Daoy (cell line): ENCODE data around the gene TMEM38A. TPM values are rescaled to one million over a fixed set of nuclear protein-coding genes. Genes with fewer than 3 reads are reported as not detected.
"Not testable (repeated sequence)": the region's sequence is repeated elsewhere in the genome, so short reads cannot be mapped to it uniquely, and the experiment has no call there.

Experiments used
- DNase-seq: peaks from one replicate; pipeline ENCODE4 v3.0.0-alpha.2; 2015; ENCODE audit warnings: low read depth
- total RNA-seq: library from RNA; depleted of rRNA; stranded (reverse); fragments of >200 nt; shearing (Covaris generic); gene quantifications from 2 replicates; pipeline ENCODE4 v1.2.3, GENCODE V29; 2014

The TMEM38A gene
- total RNA-seq, 1 experiment from 2014 or later: 1.1 TPM

- no peak for DNase-seq
Measured at GRCh38 chr19:16638666-16639065, 22.3 kb upstream of the TMEM38A start.

- no peak for DNase-seq
Measured at GRCh38 chr19:16640951-16641350, 20.0 kb upstream of the TMEM38A start.

GRCh38 chr19:16641695-16642094 is 19.2 kb upstream of the TMEM38A start:
- DNase-seq: no peak

DNA sequence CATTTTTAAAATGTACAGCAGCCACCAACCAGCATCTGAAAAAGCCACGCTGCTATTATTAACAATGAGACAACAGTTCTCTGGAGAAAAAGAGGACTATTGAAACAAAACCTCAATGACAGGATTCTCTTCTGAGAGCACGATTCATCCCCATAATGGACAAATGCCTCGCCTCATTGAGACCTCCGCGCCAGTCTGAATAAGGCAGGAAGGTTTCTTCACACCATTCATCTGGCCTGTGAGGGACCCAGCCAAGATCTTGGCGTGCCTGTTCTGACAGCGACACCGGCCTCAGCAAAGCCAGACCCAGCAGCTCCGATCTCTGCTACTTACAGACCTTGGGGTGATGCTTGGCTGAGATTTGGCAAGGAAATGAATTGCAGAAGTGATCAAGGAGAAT is 15.8 kb upstream of the TMEM38A start:
- no peak for DNase-seq

GRCh38 chr19:16649734-16650133 is 11.2 kb upstream of the TMEM38A start:
- DNase-seq: peak; percentile 71

DNA sequence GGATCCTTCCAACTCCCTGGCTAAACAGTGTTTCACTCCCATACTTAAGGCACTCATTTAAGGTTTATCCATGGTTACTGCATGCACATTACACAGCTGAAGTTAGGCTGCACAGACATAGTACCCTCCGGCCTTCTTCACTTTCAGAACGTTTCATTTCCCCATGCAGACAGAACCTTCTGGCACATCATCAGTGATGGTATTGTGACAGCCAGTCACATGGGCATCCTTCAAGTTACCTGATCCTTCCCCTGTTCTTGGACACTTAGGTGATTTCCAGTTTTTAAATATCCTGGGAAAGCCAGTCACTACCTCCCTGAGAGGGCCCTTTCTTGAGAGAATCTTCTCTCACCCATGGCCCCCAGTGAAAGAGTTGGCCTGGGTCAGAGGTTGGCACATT is 10.1 kb upstream of the TMEM38A start:
- DNase-seq: no peak

DNA sequence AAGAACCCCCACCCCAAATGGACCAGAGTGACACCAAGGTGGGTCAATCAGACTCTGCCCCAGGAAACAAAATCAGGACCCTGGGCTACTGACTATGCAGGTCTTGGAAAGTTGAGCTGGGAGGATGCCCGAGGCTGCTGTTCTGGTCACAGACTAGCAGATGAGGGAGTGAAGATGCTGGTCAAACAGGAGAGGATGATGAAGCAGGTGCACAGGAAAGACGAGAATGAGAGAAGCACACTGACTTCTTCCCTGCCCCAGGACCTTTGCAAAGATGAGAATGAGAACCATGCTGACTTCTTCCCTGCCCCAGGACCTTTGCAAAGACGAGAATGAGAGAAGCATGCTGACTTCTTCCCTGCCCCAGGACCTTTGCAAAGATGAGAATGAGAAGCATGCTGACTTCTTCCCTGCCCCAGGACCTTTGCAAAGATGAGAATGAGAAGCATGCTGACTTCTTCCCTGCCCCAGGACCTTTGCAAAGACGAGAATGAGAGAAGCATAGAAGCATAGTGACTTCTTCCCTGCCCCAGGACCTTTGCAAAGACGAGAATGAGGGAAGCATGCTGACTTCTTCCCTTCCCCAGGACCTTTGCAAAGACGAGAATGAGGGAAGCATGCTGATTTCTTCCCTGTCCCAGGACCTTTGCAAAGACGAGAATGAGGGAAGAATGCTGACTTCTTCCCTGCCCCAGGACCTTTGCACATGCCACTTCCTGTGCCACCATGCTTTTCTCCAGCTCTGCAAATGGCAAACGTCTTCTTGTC is 9.3 kb upstream of the TMEM38A start:
- not testable (repeated sequence) for DNase-seq

DNA sequence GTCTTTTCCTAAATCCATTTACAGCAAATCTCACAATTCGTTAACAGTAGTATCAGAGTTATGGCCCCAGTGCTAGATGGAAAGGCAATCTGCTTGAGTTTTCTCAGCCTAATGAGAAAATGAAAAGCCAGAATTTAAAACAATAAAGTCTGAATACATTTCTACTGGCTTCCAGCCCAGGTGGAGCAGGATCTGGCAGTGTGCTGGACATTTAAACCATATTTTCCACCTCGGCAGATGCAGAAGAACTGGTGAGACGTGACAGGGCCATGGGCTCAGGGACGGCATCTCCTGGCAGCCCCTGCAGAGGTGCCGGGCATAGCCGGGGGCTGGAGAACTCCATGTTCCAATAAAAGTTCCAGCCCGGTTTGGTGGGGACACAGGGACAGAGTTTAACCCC is 8.1 kb upstream of the TMEM38A start:
- DNase-seq: no peak

- peak; percentile 23 for DNase-seq
Measured at GRCh38 chr19:16654140-16654539, 6.8 kb upstream of the TMEM38A start.

DNA sequence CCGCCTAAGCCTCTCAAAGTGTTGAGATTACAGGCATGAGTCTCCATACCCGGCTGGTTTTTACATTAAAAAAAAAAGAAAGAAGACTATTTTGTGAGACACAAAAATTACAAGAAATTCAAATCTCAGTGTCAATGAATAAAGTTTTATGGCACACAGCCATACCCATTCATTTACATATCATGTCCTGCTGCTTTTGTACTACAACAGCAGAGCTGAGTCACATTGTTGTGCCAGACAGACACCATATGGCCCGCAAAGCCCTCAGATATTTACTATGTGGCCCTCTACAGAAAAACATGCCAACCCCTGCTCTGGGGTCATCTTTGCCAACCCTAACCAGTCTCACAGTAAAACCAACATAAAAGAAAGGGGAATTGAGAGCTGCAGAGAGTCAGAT is 6.3 kb upstream of the TMEM38A start:
- no peak for DNase-seq

DNA sequence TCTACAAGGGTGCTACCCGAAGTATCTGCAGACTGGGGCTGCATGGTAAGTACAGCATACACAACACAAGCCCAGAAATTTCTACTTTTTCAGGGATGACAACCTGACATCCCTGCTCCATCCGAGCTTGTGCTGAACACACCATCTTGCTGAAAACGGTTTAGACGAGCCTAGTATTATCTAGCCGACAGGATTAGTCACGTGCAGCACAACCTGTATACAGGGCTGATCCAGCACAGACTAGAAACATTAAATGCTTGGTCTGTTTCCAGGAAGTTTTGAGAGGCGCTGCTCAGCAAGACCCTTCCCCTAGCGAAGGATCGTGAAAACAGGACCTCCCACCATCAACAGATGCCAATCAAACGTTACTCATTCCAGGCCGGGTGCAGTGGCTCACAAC is 5.2 kb upstream of the TMEM38A start:
- DNase-seq: no peak

- no peak for DNase-seq
Measured at GRCh38 chr19:16657384-16657783, 3.6 kb upstream of the TMEM38A start.

DNA sequence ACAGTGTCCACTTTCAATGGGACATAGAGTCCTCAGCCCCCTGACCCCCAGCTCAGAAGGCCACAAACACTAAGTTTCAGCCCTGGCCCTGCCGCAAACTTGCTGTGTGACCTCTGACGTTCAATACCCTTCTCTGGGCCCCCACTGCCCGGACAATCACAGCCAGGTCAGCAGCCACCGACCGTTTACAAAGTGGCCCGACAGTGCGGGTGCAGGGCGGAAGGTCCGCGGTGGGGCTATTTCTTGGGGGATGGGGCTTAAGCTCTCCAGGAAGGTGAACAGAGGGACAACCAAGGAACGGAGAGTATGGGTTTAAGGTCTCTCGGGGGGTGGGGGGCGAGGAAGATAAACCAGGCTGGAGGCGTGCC is 1.5 kb upstream of the TMEM38A start:
- no peak for DNase-seq

DNA sequence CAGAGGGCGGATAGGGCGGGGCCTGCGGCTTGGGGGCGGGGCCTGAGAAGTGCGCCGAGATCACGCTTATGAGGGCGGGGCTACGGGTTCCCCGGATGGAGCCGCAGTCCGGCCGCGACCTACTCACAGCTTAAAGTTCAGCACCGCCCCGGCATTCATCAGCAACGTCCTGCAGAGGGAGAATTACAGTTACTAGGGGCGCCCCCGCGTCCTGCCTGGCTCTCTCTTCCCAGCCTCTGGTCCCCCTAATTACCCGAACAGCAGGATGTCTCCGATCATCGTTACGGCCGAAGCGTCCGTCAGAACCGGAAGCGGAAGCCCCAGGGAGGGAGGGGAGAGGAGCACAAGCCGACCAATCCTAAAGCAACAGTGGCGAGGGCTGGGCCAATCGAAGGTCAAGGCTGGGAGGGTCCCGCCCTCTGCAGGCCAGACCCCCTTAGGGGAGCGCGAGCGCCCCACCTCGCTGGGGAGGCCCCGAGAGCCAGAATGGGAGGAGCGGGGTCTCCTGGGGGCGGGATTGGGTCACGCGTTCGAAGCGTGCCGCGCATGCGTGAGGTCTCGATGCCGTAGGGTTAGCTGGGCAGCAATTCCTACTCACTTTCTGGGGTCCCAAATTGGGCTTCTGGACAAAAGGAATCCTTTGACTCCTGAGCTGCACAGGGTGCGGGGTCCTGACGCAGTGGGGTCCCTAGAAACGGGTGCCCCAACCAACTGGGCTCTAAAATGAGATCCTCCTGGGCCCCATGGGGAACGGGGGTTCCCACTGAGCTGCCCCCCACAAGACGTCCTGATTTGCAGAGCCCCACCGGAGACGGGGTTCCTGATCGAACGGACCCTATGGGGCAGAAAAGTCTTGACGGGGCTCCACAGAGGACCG is 869 bp upstream of the TMEM38A start, which contains the start of gene SMIM7:
Gene SMIM7 (minus strand): TSS at position 313 of the 877 bp plus-strand sequence. CDS start 34 bp downstream, at position 279.
- DNase-seq: peak; percentile 100

DNA sequence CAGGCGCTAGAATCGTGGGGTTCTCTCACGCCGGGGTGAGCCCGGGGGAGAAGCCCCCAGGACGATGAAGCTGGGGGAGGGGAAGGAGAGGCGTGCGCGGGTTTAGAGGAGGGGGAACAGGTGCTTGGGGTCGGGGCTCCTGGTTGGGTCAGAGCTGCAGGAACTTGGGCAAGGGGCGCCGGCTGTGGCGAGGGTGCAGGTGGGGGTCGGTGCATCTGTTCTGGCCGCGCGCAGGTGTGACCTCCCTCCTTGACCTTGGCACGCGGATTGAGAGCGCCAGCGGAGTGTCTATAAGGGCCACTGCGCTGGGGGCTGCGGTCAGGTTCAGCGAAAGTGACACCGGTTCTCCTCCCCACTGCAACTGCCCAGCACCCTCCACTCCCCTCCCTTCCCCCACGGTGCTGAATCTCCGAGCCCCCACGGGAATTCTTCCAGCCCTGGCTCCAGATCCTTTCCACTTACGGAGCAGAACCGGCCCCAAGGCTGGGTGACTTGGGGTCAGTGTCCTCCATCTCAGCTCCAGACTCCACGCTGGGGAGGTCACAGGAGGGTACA is 618 bp downstream of the TMEM38A start:
- DNase-seq: peak; percentile 13

GRCh38 chr19:16668176-16668575 is 7.2 kb downstream of the TMEM38A start:
- DNase-seq: no peak

DNA sequence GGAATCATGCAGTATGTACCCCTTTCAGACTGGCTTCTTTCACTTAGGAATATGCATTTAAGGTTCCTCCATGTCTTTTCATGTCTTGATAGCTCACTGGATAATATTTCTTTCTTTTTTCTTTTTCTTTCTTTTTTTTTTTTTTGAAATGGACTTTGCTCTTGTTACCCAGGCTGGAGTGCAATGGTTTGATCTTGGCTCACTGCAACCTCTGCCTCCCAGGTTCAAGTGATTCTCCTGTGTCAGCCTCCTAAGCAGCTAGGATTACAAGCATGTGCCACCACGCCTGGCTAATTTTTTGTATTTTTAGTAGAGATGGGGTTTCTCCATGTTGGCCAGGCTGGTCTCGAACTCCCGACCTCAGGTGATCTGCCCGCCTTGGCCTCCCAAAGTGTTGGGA is 7.8 kb downstream of the TMEM38A start:
- DNase-seq: not testable (repeated sequence)

GRCh38 chr19:16670291-16670690 is 9.4 kb downstream of the TMEM38A start:
- DNase-seq: no peak

- DNase-seq: no peak
Measured at GRCh38 chr19:16671652-16672274, 10.8 kb downstream of the TMEM38A start.

GRCh38 chr19:16673231-16673630 is 12.3 kb downstream of the TMEM38A start:
- no peak for DNase-seq

GRCh38 chr19:16673839-16674238 is 12.9 kb downstream of the TMEM38A start:
- not testable (repeated sequence) for DNase-seq
